CD4-positive, alpha-beta T cell treated with Interleukin-17A for 1 hour (primary cell): ENCODE data around the gene PAQR8.

Experiments used
- DNase-seq: peaks from one replicate; pipeline ENCODE4 v3.0.0-alpha.2; 2020

Gene PAQR8

GRCh38 chr6:52361945-52362442 is at the start of gene PAQR8:
Gene PAQR8, plus strand, starts transcription at chr6:52362151. Its CDS starts 41,063 bp downstream, at chr6:52403214.
- DNase-seq, result peak; percentile 83

- no peak for DNase-seq
These were observed 49.5 kb upstream of the PAQR8 start for GRCh38 chr6:52312461-52312860.

- no peak for DNase-seq
These were observed 47.2 kb upstream of the PAQR8 start for GRCh38 chr6:52314752-52315151.

- DNase-seq, result no peak
These were observed 44.7 kb upstream of the PAQR8 start for GRCh38 chr6:52317211-52317610.

- DNase-seq, result no peak
These were observed 43.9 kb upstream of the PAQR8 start for GRCh38 chr6:52317841-52318581.

GRCh38 chr6:52324189-52324588 is 37.8 kb upstream of the PAQR8 start:
- no peak for DNase-seq

- no peak for DNase-seq
These were observed 36.1 kb upstream of the PAQR8 start for GRCh38 chr6:52325695-52326471.

GRCh38 chr6:52326540-52327364 is 35.2 kb upstream of the PAQR8 start:
- DNase-seq, result no peak

GRCh38 chr6:52328303-52328662 is 33.7 kb upstream of the PAQR8 start:
- DNase-seq, result no peak

- no peak for DNase-seq
These were observed 33.2 kb upstream of the PAQR8 start for GRCh38 chr6:52328729-52329128.

GRCh38 chr6:52330470-52330869 is 31.5 kb upstream of the PAQR8 start:
- no peak for DNase-seq

- DNase-seq, result no peak
These were observed 30.0 kb upstream of the PAQR8 start for GRCh38 chr6:52331793-52332457.

GRCh38 chr6:52333840-52334200 is 28.1 kb upstream of the PAQR8 start:
- DNase-seq, result peak; percentile 70

- no peak for DNase-seq
These were observed 26.4 kb upstream of the PAQR8 start for GRCh38 chr6:52335576-52335975.

GRCh38 chr6:52336919-52337561 is 24.9 kb upstream of the PAQR8 start:
- DNase-seq, result no peak

GRCh38 chr6:52337633-52338290 is 24.2 kb upstream of the PAQR8 start:
- no peak for DNase-seq

GRCh38 chr6:52340603-52340880 is 21.4 kb upstream of the PAQR8 start:
- DNase-seq, result no peak

GRCh38 chr6:52341561-52342260 is 20.2 kb upstream of the PAQR8 start:
- no peak for DNase-seq

- no peak for DNase-seq
These were observed 16.6 kb upstream of the PAQR8 start for GRCh38 chr6:52345311-52345710.

- DNase-seq, result no peak
These were observed 15.4 kb upstream of the PAQR8 start for GRCh38 chr6:52346503-52346902.

- DNase-seq, result no peak
These were observed 14.1 kb upstream of the PAQR8 start for GRCh38 chr6:52347818-52348217.
